Upper lobe of left lung (tissue), 6 donors: ENCODE data around the gene C22orf31. TPM values are rescaled to one million over a fixed set of nuclear protein-coding genes. Genes with fewer than 3 reads are reported as not detected.
A peak's percentile ranks its signal among the peaks of the same experiment; 100 is the strongest.

Source experiments
- ATAC-seq, 2 donors: fragments of 200-7000 bp; cut with Tn5 transposase; one replicate each; pipeline ENCODE4 v1.9.1; 2022; ENCODE audit warnings: mild to moderate bottlenecking in 2 of 2, moderate library complexity in 2 of 2; ENCODE audit not compliant: low FRiP score in 2 of 2
- DNase-seq, 2 donors: peaks; one replicate each; pipeline ENCODE4 v3.0.0-alpha.2; 2019 to 2020
- H3K27ac ChIP-seq, 4 donors: fragments of 200-600 bp; sonication (generic); one replicate each; pipeline ENCODE4 v1.5.1; 2016 to 2019
- H3K27me3 ChIP-seq, 4 donors: fragments of 200-600 bp; sonication (generic); one replicate each; pipeline ENCODE4 v1.5.1; 2017 to 2019
- H3K36me3 ChIP-seq, 4 donors: fragments of 200-600 bp; sonication (generic); one replicate each; pipeline ENCODE4 v1.5.1; 2016 to 2019
- H3K4me1 ChIP-seq, 4 donors: fragments of 200-600 bp; sonication (generic); one replicate each; pipeline ENCODE4 v1.5.1; 2018 to 2019
- H3K4me3 ChIP-seq, 4 donors: fragments of 200-600 bp; sonication (generic); one replicate each; pipeline ENCODE4 v1.5.1; 2017 to 2019; ENCODE audit warnings: mild to moderate bottlenecking in 2 of 4, moderate library complexity in 1 of 4
- H3K9me3 ChIP-seq, 4 donors: fragments of 200-600 bp; sonication (generic); one replicate each; pipeline ENCODE4 v1.5.1; 2018 to 2019
- CTCF ChIP-seq, 6 experiments: fragments of 450-650 bp in 4 of 6; fragments of 200-600 bp in 2 of 6; sonication (generic) in 2 of 6; IDR thresholded peaks; one replicate each; pipeline ENCODE4 v1.5.1; 2016 to 2019; ENCODE audit warnings: antibody characterized with exemption in 6 of 6
- EP300 ChIP-seq, 4 donors: sonication (generic); formaldehyde crosslinking; IDR thresholded peaks; one replicate each; pipeline ENCODE4 v1.5.1; 2017; ENCODE audit warnings: antibody characterized with exemption in 4 of 4, control low read depth in 2 of 4
- POLR2A ChIP-seq, 4 donors: fragments of 450-650 bp; IDR thresholded peaks; one replicate each; pipeline ENCODE4 v1.5.1; 2016 to 2017; ENCODE audit warnings: antibody characterized with exemption in 4 of 4, mild to moderate bottlenecking in 2 of 4
- POLR2AphosphoS5 ChIP-seq, 2 donors: sonication (generic); formaldehyde crosslinking; IDR thresholded peaks; one replicate each; pipeline ENCODE4 v1.5.1; 2017; ENCODE audit warnings: antibody characterized with exemption in 2 of 2
- WGBS, 2 donors: methylation state at CpG; one replicate each; pipeline ENCODE4 v1.1.5; 2017 to 2018; 5-methylcytosine and 5-hydroxymethylcytosine counted together
- total RNA-seq, 6 donors: library from RNA; depleted of rRNA in 4 of 6; stranded (reverse); fragments of >200 nt in 4 of 6; gene quantifications; one replicate each; pipeline versions ENCODE4 v1.1.0 to v1.2.1, GENCODE V29; 2016 to 2021
- donor health status: DM: no; HTN: no; CAD: no; lungs with moderate emphysema.
- donor health status: DM: no; HTN: yes; CAD: no; lungs with severe emphysema.

Gene C22orf31
- total RNA-seq, 6 donors from 2014 or later, result not detected

- no peak for TF ChIP-seq POLR2AphosphoS5 (IDR thresholded peaks at IDR 0.05)
- no peak for TF ChIP-seq POLR2A (IDR thresholded peaks at IDR 0.05)
- no peak for TF ChIP-seq CTCF (IDR thresholded peaks at IDR 0.05)
- TF ChIP-seq EP300 (IDR thresholded peaks at IDR 0.05), result no peak
- H3K9me3 ChIP-seq, result no peaks in the 10 kb centered on the region
- H3K27ac ChIP-seq, result peak overlapping the region in 2 of 4 donors; percentile 17 to 50
- peaks cover 30 to 52% (median 49%) of the 10 kb centered on the region in 4 donors for H3K4me1 ChIP-seq
- WGBS, 2 donors, result 74 to 84% methylated on average over 4 of the region's 4 CpGs
- H3K4me3 ChIP-seq, result no peak overlapping the region
- H3K27me3 ChIP-seq, result no peaks in the 10 kb centered on the region
- DNase-seq (no peak), ATAC-seq (no peak)
- H3K36me3 ChIP-seq, result no peaks in the 10 kb centered on the region
Measured at GRCh38 chr22:29028468-29028867, 33.2 kb downstream of the C22orf31 start.

GRCh38 chr22:29026579-29026978 lies 35.1 kb downstream of the C22orf31 start:
- Histone ChIP-seq H3K9me3 (no peaks in the 10 kb centered on the region), H3K4me3 (no peak overlapping the region), H3K36me3 (no peaks in the 10 kb centered on the region), H3K4me1 (peaks cover 19 to 41% (median 34%) of the 10 kb centered on the region in 4 donors), H3K27ac (no peak overlapping the region), H3K27me3 (no peaks in the 10 kb centered on the region)
- DNase-seq (no peak), ATAC-seq (no peak)
- WGBS, 2 donors, result 93 to 96% methylated on average over 3 of the region's 3 CpGs
- no peak for TF ChIP-seq CTCF (IDR thresholded peaks at IDR 0.05)
- no peak for TF ChIP-seq EP300 (IDR thresholded peaks at IDR 0.05)
- no peak for TF ChIP-seq POLR2AphosphoS5 (IDR thresholded peaks at IDR 0.05)
- TF ChIP-seq POLR2A (IDR thresholded peaks at IDR 0.05), result no peak

GRCh38 chr22:29023172-29023796 lies 38.3 kb downstream of the C22orf31 start:
- ATAC-seq (no peak), DNase-seq (no peak)
- H3K4me1 ChIP-seq, result peaks cover 6 to 14% (median 9%) of the 10 kb centered on the region in 4 donors
- H3K9me3 ChIP-seq, result no peaks in the 10 kb centered on the region
- H3K36me3 ChIP-seq, result no peaks in the 10 kb centered on the region
- H3K27me3 ChIP-seq, result no peaks in the 10 kb centered on the region
- TF ChIP-seq EP300 (IDR thresholded peaks at IDR 0.05), result no peak
- H3K4me3 ChIP-seq, result no peak overlapping the region
- peak overlapping the region in 2 of 4 donors; percentile 5 to 49 for H3K27ac ChIP-seq
- WGBS, 2 donors, result 44 to 63% methylated on average over 2 to 3 of the region's 3 CpGs

- Histone ChIP-seq H3K27me3 (no peaks in the 10 kb centered on the region), H3K9me3 (no peaks in the 10 kb centered on the region), H3K4me1 (peaks cover 6 to 14% (median 9%) of the 10 kb centered on the region in 4 donors), H3K36me3 (no peaks in the 10 kb centered on the region), H3K4me3 (no peak overlapping the region), H3K27ac (no peak overlapping the region)
- no peak for DNase-seq
- 80 to 84% methylated on average over 6 of the region's 6 CpGs for WGBS, 2 donors
- ATAC-seq, result no peak
- TF ChIP-seq POLR2AphosphoS5 (IDR thresholded peaks at IDR 0.05) (no peak), CTCF (IDR thresholded peaks at IDR 0.05) (no peak), POLR2A (IDR thresholded peaks at IDR 0.05) (no peak), EP300 (IDR thresholded peaks at IDR 0.05) (no peak)
Measured at GRCh38 chr22:29022101-29022817, 39.4 kb downstream of the C22orf31 start.

- ATAC-seq, result no peak
Measured at GRCh38 chr22:29018293-29019189, 43.1 kb downstream of the C22orf31 start.

More at GRCh38 chr22:29018293-29019189, 43.1 kb downstream of the C22orf31 start:
- DNase-seq, result no peak
- Histone ChIP-seq H3K4me3 (no peak overlapping the region), H3K9me3 (no peaks in the 10 kb centered on the region), H3K27me3 (no peaks in the 10 kb centered on the region), H3K27ac (no peak overlapping the region), H3K36me3 (no peaks in the 10 kb centered on the region), H3K4me1 (peaks cover 0 to 12% (median 3%) of the 10 kb centered on the region in 4 donors)
- WGBS, 2 donors, result 95% methylated on average over 4 of the region's 4 CpGs
- TF ChIP-seq EP300 (IDR thresholded peaks at IDR 0.05) (no peak), POLR2AphosphoS5 (IDR thresholded peaks at IDR 0.05) (no peak), CTCF (IDR thresholded peaks at IDR 0.05) (no peak), POLR2A (IDR thresholded peaks at IDR 0.05) (no peak)
